ENCODE measurements around the gene SPINK1. TPM values are rescaled to one million over a fixed set of nuclear protein-coding genes. Genes with fewer than 3 reads are reported as not detected.

The SPINK1 gene
- total and polyA plus RNA-seq, 9 of the 15 experiments (the other 6 are each of a cell fraction or from before 2014, with no cell fraction given), result 0.45 to 2.2 (median 0.65) TPM; not detected in 1

DNA sequence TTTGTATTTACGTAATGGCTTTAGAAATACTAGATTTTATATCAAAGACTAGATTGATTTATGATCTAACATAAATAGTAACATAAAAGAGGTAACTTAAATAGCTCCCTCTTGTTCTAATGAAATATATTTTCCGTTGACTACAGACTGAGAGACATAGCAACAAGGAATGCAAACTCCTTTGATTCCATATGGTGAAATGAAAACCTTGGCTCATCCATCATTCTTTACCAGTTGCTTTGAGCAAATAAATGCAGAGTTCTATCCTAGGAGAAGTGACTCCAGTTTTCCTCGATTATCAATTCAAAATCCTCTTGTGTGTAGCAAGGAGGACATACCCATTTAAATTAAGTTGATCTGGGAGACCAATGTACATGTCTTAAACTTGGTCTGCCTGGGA, 31.0 kb downstream of the SPINK1 start:
- intact Hi-C loops (cut with micrococcal nuclease) (no loop called here), in situ Hi-C loops (cut with MboI) (no loop called here)
- Histone ChIP-seq H4K20me1 (replicated peaks; ENCODE audit: control insufficient read depth, insufficient read depth, low read length) (no peaks in the 10 kb centered on the region), H3K9ac (ENCODE audit: insufficient read depth in 1 of 2, low read depth in 2 of 2, low read length in 2 of 2) (no peak overlapping the region), H2AFZ (ENCODE audit: low read depth, low read length) (no peak overlapping the region), H3K4me1 (replicated peaks in 1 of 2; ENCODE audit: control insufficient read depth in 2 of 2, insufficient read depth in 2 of 2, low read length in 2 of 2) (no peaks in the 10 kb centered on the region), H3K79me2 (ENCODE audit: control insufficient read depth, insufficient read depth, low read length) (no peaks in the 10 kb centered on the region), H3K9me3 (replicated peaks; ENCODE audit: control insufficient read depth, insufficient read depth, low read depth, low read length) (peaks cover 1% of the 10 kb centered on the region; the same call in 1 of the 2 replicates), H3K4me3 (no peak overlapping the region), H3K4me2 (ENCODE audit: insufficient read depth, low read length) (no peak overlapping the region), H3K36me3 (ENCODE audit: control insufficient read depth, insufficient read depth, low read length) (no peaks in the 10 kb centered on the region), H3K27ac (ENCODE audit: extremely low read depth, low read depth, low read length) (no peak overlapping the region), H3K27me3 (ENCODE audit: control insufficient read depth in 2 of 2, insufficient read depth in 2 of 2, low read length in 2 of 2) (no peaks in the 10 kb centered on the region), H3K9me1 (ENCODE audit: control insufficient read depth, insufficient read depth, low read length) (no peaks in the 10 kb centered on the region)
- TF ChIP-seq ZNF253 (CRISPR knock-in tag; conservative IDR thresholded peaks at IDR 0.05), result no peak
- no peak for TF ChIP-seq BRF1 (IDR thresholded peaks at IDR 0.05; ENCODE audit: borderline replicate concordance, extremely low read depth, insufficient read length)
- no peak for TF ChIP-seq U2AF1 (optimal IDR thresholded peaks at IDR 0.05; ENCODE audit: low read depth, low read length)
- no peak for TF ChIP-seq ZNF445 (CRISPR knock-in tag; IDR thresholded peaks at IDR 0.05; ENCODE audit: low read depth)
- no peak for TF ChIP-seq ZC3H4 (CRISPR knock-in tag; IDR thresholded peaks at IDR 0.05; ENCODE audit: borderline replicate concordance)
- TF ChIP-seq ZNF444 (CRISPR knock-in tag; IDR thresholded peaks at IDR 0.05), result no peak
- TF ChIP-seq, protein P1, sequence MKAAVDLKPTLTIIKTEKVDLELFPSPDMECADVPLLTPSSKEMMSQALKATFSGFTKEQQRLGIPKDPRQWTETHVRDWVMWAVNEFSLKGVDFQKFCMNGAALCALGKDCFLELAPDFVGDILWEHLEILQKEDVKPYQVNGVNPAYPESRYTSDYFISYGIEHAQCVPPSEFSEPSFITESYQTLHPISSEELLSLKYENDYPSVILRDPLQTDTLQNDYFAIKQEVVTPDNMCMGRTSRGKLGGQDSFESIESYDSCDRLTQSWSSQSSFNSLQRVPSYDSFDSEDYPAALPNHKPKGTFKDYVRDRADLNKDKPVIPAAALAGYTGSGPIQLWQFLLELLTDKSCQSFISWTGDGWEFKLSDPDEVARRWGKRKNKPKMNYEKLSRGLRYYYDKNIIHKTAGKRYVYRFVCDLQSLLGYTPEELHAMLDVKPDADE (conservative IDR thresholded peaks at IDR 0.05; ENCODE audit: control insufficient read depth, low read depth, low read length), result no peak
- TF ChIP-seq THRAP3 (IDR thresholded peaks at IDR 0.05; ENCODE audit: borderline replicate concordance), result no peak
- TF ChIP-seq ZNF507 (tag; conservative IDR thresholded peaks at IDR 0.05), result no peak
- no peak for TF ChIP-seq VEZF1 (CRISPR knock-in tag; IDR thresholded peaks at IDR 0.05)
- no peak for TF ChIP-seq POLR3G (IDR thresholded peaks at IDR 0.05; ENCODE audit: extremely low read depth, insufficient read length, insufficient replicate concordance)
- no peak for TF ChIP-seq POLR2A (conservative IDR thresholded peaks at IDR 0.05)
- TF ChIP-seq ZBTB17 (CRISPR knock-in tag; IDR thresholded peaks at IDR 0.05), result no peak
- no peak for TF ChIP-seq ZNF232 (CRISPR knock-in tag; IDR thresholded peaks at IDR 0.05)
- no peak for TF ChIP-seq ZNF764 (CRISPR knock-in tag; IDR thresholded peaks at IDR 0.05; ENCODE audit: low read depth)
- ChIA-PET POLR2A (no interaction called here), CTCF (ENCODE audit: low intra/inter-chr PET ratio) (no interaction called here)
- ATAC-seq (no peak), FAIRE-seq (no peak), DNase-seq (ENCODE audit: extremely low read depth in 1 of 4, low spot score in 3 of 4) (no peak)
- 0% methylated on average over 3 of the region's 3 CpGs for WGBS (ENCODE audit: insufficient coverage, low coverage, missing lambda C conversion rate)
- BruUV-seq (replicated peaks), result no TSS peak

Measured in K562 (cell line).